ENCODE results near the gene SSR2.
A peak's percentile ranks its signal among the peaks of the same experiment; 100 is the strongest.

Gene SSR2

DNA sequence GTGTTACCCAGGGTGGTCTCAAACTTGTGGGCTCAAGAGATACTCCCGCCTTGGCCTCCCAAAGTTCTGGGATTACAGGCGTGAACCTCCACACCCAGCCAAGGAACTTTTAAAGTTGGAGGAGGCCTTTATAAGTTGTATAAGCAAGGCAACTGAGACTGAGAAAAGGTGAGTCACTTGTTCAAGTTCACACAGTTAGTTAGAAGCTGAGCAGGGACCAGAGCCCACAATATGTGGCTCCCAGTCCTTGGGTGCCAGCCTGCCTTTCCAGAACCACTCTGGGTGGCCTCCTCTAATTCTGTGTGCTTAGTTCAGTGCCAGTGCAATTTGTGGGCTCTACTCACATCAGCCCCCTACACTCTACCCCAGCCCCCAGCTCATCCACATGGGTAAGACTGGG lies 43.9 kb upstream of the SSR2 start (continued):
- no peak for TF ChIP-seq ZNF707 (tag by site-specific recombination; IDR thresholded peaks at IDR 0.05)
- no peak for TF ChIP-seq SP7 (tag by site-specific recombination; IDR thresholded peaks at IDR 0.05)

GRCh38 chr1:156063997-156064285 lies 43.2 kb upstream of the SSR2 start:
- peaks cover 4% of the 10 kb centered on the region; the same call in 1 of the 2 replicates for H3K4me1 ChIP-seq (ENCODE audit: control insufficient read depth, insufficient read depth, low read length)
- POLR2A ChIA-PET, result interaction anchor here (1.2 kb wide), 1 partner anchor 207 kb away, joined by 3 read pairs; the partner anchor contains the start of gene GON4L
- H3K27ac ChIP-seq (ENCODE audit: extremely low read depth, low read depth, low read length), result no peak overlapping the region
- no peaks in the 10 kb centered on the region for H3K9me3 ChIP-seq (ENCODE audit: control insufficient read depth, insufficient read depth, low read depth, low read length)
- CTCF ChIA-PET, result interaction anchor here (0.5 to 7.2 kb wide), 9 partner anchors 10 to 255 kb away, joined by 3 to 65 read pairs (median 4); no protein-coding TSS in a partner anchor
- H3K36me3 ChIP-seq (ENCODE audit: control insufficient read depth in 2 of 2, insufficient read depth in 1 of 2, low read length in 2 of 2), result no peaks in the 10 kb centered on the region
- no peak overlapping the region for H3K4me3 ChIP-seq (ENCODE audit: low read depth, low read length)
- TF ChIP-seq SP7 (tag by site-specific recombination; IDR thresholded peaks at IDR 0.05) (0 out of 2 replicates have a peak, but pooled peaks have one; percentile 18), ZNF311 (tag by site-specific recombination; IDR thresholded peaks at IDR 0.05; ENCODE audit: borderline replicate concordance) (no peak), ZBTB48 (tag by site-specific recombination; IDR thresholded peaks at IDR 0.05) (peak; percentile 8; the same call in 1 of the 2 replicates), ZSCAN4 (tag by site-specific recombination; IDR thresholded peaks at IDR 0.05) (peak; percentile 71), ZNF513 (tag by site-specific recombination; IDR thresholded peaks at IDR 0.05) (no peak), ZNF37A (tag by site-specific recombination; IDR thresholded peaks at IDR 0.05) (no peak), ZNF175 (tag by site-specific recombination; IDR thresholded peaks at IDR 0.05) (no peak), IKZF3 (tag by site-specific recombination; IDR thresholded peaks at IDR 0.05) (0 out of 2 replicates have a peak, but pooled peaks have one; percentile 30), ZNF473 (tag by site-specific recombination; IDR thresholded peaks at IDR 0.05) (no peak), ZIC2 (tag by site-specific recombination; IDR thresholded peaks at IDR 0.05) (peak; percentile 89), ZNF341 (tag by site-specific recombination; IDR thresholded peaks at IDR 0.05; ENCODE audit: low read depth) (no peak), ZNF23 (tag by site-specific recombination; IDR thresholded peaks at IDR 0.05; ENCODE audit: borderline replicate concordance) (no peak), ZBTB8A (tag by site-specific recombination; IDR thresholded peaks at IDR 0.05) (0 out of 2 replicates have a peak, but pooled peaks have one; percentile 18), ZNF600 (tag by site-specific recombination; IDR thresholded peaks at IDR 0.05) (peak; percentile 63; the same call in 1 of the 2 replicates), MZF1 (tag by site-specific recombination; IDR thresholded peaks at IDR 0.05; ENCODE audit: borderline replicate concordance) (no peak), ZNF701 (tag by site-specific recombination; IDR thresholded peaks at IDR 0.05) (no peak), TRIM28 (IDR thresholded peaks at IDR 0.05; ENCODE audit: borderline replicate concordance, low read length) (no peak), ZNF629 (tag by site-specific recombination; IDR thresholded peaks at IDR 0.05) (peak; percentile 39; the same call in 1 of the 2 replicates), GLIS1 (tag by site-specific recombination; IDR thresholded peaks at IDR 0.05) (peak; percentile 89), EGR2 (tag by site-specific recombination; IDR thresholded peaks at IDR 0.05; ENCODE audit: low read depth) (peak; percentile 55; the same call in 1 of the 2 replicates)
- TF ChIP-seq, protein P1, sequence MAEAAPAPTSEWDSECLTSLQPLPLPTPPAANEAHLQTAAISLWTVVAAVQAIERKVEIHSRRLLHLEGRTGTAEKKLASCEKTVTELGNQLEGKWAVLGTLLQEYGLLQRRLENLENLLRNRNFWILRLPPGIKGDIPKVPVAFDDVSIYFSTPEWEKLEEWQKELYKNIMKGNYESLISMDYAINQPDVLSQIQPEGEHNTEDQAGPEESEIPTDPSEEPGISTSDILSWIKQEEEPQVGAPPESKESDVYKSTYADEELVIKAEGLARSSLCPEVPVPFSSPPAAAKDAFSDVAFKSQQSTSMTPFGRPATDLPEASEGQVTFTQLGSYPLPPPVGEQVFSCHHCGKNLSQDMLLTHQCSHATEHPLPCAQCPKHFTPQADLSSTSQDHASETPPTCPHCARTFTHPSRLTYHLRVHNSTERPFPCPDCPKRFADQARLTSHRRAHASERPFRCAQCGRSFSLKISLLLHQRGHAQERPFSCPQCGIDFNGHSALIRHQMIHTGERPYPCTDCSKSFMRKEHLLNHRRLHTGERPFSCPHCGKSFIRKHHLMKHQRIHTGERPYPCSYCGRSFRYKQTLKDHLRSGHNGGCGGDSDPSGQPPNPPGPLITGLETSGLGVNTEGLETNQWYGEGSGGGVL (tag by site-specific recombination; IDR thresholded peaks at IDR 0.05), result peak; percentile 52
- TF ChIP-seq, protein P2, sequence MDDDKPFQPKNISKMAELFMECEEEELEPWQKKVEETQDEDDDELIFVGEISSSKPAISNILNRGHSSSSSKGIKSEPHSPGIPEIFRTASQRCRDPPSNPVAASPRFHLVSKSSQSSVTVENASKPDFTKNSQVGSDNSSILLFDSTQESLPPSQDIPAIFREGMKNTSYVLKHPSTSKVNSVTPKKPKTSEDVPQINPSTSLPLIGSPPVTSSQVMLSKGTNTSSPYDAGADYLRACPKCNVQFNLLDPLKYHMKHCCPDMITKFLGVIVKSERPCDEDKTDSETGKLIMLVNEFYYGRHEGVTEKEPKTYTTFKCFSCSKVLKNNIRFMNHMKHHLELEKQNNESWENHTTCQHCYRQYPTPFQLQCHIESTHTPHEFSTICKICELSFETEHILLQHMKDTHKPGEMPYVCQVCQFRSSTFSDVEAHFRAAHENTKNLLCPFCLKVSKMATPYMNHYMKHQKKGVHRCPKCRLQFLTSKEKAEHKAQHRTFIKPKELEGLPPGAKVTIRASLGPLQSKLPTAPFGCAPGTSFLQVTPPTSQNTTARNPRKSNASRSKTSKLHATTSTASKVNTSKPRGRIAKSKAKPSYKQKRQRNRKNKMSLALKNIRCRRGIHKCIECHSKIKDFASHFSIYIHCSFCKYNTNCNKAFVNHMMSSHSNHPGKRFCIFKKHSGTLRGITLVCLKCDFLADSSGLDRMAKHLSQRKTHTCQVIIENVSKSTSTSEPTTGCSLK (tag by site-specific recombination; IDR thresholded peaks at IDR 0.05), result no peak
- TF ChIP-seq, protein P3, sequence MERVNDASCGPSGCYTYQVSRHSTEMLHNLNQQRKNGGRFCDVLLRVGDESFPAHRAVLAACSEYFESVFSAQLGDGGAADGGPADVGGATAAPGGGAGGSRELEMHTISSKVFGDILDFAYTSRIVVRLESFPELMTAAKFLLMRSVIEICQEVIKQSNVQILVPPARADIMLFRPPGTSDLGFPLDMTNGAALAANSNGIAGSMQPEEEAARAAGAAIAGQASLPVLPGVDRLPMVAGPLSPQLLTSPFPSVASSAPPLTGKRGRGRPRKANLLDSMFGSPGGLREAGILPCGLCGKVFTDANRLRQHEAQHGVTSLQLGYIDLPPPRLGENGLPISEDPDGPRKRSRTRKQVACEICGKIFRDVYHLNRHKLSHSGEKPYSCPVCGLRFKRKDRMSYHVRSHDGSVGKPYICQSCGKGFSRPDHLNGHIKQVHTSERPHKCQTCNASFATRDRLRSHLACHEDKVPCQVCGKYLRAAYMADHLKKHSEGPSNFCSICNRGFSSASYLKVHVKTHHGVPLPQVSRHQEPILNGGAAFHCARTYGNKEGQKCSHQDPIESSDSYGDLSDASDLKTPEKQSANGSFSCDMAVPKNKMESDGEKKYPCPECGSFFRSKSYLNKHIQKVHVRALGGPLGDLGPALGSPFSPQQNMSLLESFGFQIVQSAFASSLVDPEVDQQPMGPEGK (tag by site-specific recombination; IDR thresholded peaks at IDR 0.05), result peak; percentile 24; the same call in 1 of the 2 replicates
- TF ChIP-seq, protein P4, sequence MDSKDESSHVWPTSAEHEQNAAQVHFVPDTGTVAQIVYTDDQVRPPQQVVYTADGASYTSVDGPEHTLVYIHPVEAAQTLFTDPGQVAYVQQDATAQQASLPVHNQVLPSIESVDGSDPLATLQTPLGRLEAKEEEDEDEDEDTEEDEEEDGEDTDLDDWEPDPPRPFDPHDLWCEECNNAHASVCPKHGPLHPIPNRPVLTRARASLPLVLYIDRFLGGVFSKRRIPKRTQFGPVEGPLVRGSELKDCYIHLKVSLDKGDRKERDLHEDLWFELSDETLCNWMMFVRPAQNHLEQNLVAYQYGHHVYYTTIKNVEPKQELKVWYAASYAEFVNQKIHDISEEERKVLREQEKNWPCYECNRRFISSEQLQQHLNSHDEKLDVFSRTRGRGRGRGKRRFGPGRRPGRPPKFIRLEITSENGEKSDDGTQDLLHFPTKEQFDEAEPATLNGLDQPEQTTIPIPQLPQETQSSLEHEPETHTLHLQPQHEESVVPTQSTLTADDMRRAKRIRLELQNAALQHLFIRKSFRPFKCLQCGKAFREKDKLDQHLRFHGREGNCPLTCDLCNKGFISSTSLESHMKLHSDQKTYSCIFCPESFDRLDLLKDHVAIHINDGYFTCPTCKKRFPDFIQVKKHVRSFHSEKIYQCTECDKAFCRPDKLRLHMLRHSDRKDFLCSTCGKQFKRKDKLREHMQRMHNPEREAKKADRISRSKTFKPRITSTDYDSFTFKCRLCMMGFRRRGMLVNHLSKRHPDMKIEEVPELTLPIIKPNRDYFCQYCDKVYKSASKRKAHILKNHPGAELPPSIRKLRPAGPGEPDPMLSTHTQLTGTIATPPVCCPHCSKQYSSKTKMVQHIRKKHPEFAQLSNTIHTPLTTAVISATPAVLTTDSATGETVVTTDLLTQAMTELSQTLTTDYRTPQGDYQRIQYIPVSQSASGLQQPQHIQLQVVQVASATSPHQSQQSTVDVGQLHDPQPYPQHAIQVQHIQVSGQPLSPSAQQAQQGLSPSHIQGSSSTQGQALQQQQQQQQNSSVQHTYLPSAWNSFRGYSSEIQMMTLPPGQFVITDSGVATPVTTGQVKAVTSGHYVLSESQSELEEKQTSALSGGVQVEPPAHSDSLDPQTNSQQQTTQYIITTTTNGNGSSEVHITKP (tag by site-specific recombination; IDR thresholded peaks at IDR 0.05), result no peak

Measured in HEK293 (cell line).